Left ventricle myocardium superior (tissue), 1 donor: ENCODE measurements around the gene CALN1. TPM values are rescaled to one million over a fixed set of nuclear protein-coding genes. Genes with fewer than 3 reads are reported as not detected.

Experiments used
- ATAC-seq: fragments of 200-7000 bp; cut with Tn5 transposase; one replicate; pipeline ENCODE4 v1.9.1; 2020; ENCODE audit warnings: mild to moderate bottlenecking, moderate library complexity
- DNase-seq: peaks from one replicate; pipeline ENCODE4 v3.0.0-alpha.2; 2020
- intact Hi-C: fragments of 100-400 bp; cut with micrococcal nuclease; formaldehyde crosslinking; loops from one replicate; pipeline ENCODE4 v1.11.0; 2022
- total RNA-seq: library from RNA; stranded (reverse); fragmentation: NEBNext Ultra II Directional; extraction: Animal tissue kit (Norgen Biotek cat#: 25700); gene quantifications from one replicate; pipeline ENCODE4 v1.2.1, GENCODE V29; 2021
- donor health status: DM: no; HTN: yes; CAD: no; lungs with severe emphysema.

The CALN1 gene
- total RNA-seq, 1 donor from 2014 or later: not detected

DNA sequence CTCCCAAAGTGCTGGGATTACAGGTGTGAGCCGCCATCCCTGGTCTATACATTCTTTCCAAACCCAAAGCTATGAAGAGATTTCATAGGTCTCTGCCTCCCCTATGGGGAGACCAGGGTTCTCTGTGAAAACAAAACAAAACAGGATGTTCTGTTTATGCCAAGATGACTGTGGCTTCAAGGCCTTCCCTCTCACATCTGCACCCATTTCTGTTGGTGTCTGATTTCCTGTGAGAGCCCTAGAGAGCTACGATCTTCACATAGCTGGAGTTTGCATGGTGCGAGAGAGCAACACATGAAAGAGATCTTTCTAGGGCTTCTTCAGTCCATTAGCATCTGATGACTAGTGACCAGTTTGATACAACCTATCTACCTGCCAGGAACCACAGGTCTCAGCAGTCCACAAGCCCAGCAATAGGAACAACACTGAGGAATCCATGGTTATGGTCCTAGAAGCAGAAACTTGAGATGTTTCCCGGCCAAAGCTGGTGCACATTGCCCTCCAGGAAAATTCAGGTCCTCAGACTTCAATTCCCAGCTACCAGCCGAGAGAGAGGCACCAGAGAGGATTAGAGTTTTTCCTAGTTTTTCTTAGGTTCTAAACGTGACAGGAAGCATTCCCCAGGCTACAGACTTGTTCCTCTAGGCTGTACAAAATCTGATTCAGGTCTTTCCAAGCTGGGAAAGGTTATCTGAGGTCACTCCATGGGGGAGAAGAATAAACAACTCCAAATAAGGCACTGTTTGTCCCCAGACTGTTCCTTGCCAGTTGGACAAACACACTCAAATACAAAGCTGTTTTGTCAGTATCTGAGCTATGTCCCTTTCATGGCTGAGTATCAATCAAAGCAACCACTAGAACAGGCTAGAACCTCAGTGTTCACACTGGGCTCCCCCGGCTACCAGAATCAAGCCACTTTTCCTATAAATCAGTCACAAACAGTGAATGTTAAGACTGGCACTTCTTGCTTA lies 259.7 kb downstream of the CALN1 start:
- DNase-seq: no peak
- intact Hi-C loops: no loop called here
- peak; percentile 12 for ATAC-seq

DNA sequence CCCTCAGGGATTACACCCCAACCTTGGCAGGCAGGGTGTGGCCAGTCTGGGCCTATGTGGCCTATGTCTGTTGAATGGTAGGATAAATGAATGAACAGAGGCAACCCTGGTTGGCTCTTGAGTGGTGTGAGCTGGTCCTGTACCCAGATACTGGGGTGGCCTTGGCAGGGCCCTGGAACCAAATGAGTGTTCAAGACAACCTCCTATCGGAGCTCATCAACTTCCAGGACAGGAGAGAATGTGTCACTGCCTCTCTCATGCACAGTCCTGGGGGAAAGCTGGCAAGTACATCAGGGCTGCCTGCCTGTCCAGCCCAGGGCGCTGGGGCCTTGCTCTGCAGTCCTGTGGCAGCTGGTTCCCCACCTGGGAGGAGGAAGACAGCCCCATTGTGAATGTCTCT lies 271.6 kb downstream of the CALN1 start:
- ATAC-seq: no peak
- DNase-seq: no peak
- intact Hi-C loops: no loop called here

DNA sequence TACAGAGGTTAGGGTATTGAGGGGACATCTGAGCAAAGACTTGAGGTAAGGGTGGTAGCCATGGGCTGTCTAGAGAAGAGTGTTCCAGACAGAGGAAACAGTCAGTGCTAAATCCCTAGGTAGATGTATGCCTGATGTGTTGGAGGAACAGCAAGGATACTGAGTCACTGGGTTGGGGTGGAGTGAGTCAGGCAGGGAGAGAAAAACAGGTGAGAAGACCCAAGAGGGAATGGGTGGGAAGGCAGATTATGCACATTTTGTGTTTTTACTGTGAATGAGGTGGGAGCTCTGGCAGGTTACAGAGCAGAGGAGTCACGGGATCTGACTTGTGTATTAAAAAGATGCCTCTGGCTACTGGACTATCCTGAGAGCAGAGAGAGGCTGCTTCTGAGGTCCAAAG lies 285.0 kb downstream of the CALN1 start:
- no peak for ATAC-seq
- intact Hi-C loops: no loop called here

DNA sequence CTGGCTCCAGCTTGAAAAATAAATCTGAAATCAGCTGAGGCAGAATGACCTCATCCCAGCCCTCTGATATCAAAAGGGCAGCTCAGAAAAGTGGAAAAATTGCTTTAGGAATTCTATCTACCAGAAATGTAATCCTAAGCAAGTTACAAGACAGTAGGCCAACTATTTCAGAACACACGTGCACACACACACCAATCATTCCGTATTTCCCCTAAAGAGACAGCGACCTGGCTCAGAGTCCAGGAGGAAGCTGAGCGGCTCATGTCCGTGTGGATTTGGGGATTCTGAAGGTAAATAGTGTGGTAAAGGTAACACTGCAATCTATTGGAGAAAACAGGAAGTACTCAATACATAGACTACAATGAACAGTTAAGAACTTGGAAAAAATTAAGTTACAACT lies 288.2 kb downstream of the CALN1 start:
- intact Hi-C loops: no loop called here
- DNase-seq (no peak), ATAC-seq (no peak)

More for the DNA sequence above, 285.0 kb downstream of the CALN1 start:
- no peak for DNase-seq

DNA sequence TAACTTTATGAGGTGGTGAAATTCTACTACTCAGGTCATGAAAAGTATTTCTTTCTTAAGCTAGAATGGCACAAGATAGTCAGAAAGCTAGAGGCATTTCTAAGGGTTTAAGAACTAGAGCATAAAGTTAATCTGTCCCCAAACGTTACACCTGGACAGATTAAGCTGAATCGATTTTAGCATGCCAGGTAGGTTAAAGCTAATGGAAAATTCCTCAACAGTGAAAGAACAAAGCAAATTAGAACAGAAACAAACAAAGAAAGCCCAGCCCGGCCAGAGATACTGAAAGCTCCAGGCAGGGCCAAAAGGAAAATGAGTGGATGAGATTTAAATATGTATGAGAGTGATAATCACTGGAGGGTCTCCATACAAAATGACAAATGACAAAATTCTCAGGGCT lies 293.8 kb downstream of the CALN1 start:
- DNase-seq (no peak), ATAC-seq (no peak)
- intact Hi-C loops: no loop called here

DNA sequence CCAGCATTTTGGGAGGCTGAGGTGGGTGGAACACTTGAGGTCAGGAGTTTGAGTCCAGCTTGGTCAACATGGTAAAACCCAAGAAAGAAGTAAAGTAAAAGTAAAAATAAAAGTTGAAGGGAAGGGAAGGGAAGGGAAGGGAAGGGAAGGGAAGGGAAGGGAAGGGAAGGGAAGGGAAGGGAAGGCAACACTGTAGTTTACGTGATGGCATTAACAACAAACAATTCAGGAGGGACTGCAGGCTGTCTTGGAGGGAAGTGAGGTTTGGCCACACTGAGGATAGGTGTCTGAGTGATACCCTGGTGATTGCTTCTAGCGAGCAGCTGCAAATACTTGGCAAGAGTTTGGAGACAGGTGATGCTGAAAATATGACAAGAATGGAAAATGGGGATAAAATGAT lies 298.0 kb downstream of the CALN1 start:
- intact Hi-C loops: no loop called here
- no peak for DNase-seq
- ATAC-seq: no peak

DNA sequence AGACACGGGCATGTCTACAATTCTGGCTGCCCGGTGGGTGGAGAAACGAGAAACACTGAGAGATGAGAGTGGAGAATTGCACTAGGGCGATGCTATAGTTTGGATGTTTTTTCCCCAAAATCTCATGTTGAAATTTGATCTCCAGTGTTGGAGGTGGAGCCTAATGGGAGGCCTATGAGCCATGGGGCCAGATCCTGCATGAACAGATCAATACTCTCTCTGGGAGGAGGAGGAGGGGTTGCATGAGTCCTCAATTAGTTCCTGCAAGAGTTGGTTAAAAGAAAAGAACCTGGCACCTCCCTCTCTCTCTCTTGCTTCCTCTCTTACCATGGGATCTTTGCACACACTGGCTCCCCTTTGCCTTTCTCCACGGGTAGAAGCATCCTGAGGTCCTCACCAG lies 299.1 kb downstream of the CALN1 start:
- intact Hi-C loops: no loop called here
- DNase-seq: no peak
- no peak for ATAC-seq

DNA sequence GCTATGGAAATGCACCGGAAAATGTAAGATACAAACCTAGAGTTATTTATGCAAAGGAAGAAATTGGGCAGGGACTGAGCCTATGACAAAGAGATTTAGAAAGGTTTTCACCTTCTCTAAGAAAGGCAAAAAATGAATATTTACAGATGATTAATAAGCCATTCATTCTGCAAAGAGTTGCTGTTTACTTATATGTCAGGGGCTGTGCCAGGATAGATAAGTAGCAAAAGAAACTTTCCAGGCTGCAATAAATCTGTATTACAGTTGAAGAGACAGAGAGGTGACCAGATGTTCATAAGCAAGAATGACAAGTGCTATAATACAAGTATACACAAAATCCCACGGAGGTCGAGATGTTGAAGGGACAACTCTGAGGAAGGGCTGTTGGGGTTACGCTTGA lies 299.6 kb downstream of the CALN1 start:
- intact Hi-C loops: no loop called here
- no peak for ATAC-seq
- no peak for DNase-seq

DNA sequence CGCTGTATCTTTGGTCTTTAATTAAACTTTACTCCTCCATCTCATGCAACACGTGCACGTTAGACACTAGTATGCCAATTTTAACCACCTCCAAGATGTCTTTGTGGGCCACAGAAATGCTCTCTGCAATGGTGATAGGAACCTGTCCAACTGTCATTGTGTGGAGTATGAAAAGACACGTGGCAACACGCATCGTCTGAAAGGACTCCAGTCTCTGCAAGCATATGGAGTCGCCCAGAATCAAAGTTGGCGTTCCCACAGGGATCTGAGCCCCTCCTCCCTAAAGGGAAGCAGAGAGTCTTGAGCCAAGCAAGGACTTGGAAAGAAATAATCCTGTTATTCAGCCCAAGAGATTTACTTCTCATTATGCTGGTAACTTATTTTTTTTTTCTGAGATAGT lies 301.1 kb downstream of the CALN1 start:
- no peak for DNase-seq
- no peak for ATAC-seq

DNA sequence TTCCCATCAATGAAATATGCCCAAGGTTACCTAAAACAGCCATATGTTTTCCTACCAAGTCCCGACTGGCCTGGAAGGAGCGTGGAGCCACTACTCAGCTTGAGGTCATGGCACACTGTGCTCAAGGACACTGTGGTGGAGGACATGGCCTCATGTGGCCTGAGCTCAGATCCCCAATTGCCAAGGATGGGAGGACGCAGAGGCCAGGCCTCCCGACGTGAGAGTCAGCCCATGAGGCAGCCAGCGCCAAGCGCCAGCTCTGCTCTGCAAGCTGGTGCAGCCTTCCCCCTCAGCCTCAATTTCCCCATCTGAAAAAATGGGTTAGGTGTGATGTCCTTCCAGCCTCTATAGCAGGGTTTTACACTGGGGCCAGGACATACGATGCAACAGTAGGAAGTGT lies 302.6 kb downstream of the CALN1 start:
- DNase-seq (no peak), ATAC-seq (no peak)
- intact Hi-C loops: no loop called here

More for the DNA sequence above, 301.1 kb downstream of the CALN1 start:
- intact Hi-C loops: no loop called here

DNA sequence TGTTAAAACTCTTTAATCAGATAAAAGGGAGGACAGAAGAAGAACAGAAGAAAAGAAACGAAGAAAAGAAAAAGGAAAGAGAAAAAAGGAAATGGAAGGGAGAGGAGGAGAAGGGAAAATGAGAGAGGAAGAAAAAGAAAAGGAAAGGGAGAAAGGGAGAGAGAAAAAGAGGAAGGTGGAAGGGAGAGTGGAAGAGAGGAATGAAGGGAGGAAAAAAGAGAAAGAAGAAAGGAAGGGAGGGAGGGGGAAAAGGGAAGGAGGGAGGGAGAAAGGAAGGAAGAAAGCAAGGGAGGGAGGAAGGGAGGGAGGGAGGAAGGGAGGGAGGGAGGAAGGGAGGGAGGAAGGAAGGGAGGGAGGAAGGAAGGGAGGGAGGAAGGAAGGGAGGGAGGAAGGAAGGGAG lies 305.7 kb downstream of the CALN1 start:
- ATAC-seq (no peak), DNase-seq (no peak)
- intact Hi-C loops: no loop called here

DNA sequence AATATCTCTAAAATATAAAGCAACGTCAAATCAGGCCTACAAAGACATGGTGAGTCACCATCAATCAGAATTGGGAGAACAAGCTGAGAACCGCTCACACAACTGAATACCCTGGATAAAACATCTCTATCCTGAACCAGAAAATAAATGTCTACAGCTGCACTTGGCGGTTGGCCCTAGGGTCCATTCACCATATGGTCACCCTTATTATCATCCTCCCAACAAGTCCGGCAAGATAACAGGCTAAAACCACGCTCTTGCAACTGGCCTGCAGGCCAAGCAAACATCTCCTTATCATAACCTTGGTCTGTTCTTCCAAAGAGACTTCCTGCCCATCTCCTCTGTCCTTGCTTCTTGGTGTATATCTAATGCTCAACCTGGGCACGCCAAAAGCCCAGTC lies 310.7 kb downstream of the CALN1 start:
- DNase-seq (no peak), ATAC-seq (no peak)
- intact Hi-C loops: no loop called here

DNA sequence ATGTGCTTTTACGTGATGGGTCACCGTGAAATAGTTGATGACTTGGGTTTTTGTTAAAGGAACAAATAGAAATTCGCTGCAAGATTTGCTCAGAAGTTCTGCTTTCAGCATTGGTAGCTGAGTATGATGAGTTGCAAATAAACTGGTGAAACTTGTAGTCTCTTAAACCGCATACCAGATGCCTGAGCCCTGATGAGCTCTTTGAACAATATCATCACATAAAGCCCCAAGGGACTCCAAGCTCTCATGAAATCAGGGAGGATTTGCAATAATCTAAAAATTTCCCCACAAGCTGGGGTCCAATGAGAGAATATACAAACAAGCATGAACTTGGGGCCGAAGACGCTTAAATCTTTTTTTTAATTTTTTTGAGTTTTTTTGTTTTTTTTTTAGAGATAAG lies 312.4 kb downstream of the CALN1 start:
- intact Hi-C loops: no loop called here
- ATAC-seq (no peak), DNase-seq (no peak)

DNA sequence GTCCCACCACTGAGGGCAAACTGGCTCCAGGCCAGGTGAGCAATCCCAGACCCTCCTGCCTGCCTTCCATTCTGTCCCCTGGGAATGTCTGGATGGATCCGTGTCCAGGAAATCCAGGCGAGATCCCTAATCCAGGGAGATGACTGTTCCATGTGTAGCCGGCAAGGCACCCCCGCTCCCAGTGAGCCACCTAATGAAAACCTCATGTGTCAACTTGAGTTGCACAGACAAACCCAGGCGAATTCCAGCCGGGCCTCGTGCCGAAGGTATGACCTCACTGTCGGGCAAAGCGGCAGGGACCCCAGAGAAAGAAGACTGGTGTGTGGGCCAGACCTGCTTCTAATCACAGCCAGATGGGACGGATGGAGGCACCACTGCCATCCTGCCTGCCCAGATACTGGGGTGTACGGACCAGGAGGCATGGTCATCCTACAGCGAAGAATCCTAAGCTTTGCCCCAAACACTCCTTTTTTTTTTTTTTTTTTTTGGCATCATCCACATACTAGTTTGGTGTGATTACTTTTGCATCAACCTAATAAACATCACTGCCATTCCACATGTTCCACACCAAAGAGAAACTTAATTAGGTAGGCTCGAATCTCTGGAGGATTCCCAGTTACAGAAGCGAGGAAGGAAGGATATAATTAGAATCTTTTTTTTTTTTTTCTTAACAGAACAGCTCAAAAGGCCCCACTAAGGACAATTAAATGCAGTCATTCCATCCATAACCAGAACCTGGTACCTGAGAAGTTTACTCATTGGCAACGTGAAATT lies 313.1 kb downstream of the CALN1 start:
- no peak for ATAC-seq
- no peak for DNase-seq
- intact Hi-C loops: no loop called here

DNA sequence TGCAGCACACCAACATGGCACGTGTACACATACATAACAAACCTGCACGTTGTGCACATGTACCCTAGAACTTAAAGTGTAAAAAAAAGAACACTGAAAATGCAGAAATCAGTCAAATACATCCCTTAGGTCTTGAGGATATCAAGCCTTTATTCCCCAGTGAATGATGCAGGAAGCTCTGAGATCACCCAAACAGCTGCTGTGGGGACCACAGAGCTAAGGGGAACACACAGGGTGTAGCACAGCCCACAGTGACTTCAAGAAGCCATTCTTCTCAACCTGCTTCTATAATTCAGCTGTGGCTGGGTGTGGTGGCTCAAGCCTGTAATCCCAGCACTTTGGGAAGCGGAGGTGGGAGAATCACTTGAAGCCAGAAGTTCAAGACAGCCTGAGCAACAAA lies 314.9 kb downstream of the CALN1 start:
- no peak for DNase-seq
- no peak for ATAC-seq
- intact Hi-C loops: no loop called here

DNA sequence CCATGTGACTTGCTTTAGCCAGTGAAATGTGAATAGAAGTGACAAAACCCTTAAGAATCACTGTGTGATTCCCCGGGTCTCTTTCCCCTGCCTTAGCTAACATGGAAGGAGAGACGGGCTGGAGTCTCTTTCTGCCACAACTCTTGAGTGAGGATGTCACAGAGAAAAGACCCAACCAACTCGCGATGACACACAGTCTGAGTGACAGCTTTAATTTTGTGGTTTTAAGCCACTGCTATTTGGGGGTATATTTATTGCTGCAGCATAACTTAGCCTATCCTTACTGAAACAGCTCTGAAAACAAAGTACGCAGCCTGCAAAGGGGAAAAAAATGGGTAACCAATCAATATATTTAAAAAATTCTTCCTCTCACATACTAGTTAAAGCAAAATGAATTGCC lies 319.4 kb downstream of the CALN1 start:
- no peak for DNase-seq
- intact Hi-C loops: no loop called here
- ATAC-seq: no peak

DNA sequence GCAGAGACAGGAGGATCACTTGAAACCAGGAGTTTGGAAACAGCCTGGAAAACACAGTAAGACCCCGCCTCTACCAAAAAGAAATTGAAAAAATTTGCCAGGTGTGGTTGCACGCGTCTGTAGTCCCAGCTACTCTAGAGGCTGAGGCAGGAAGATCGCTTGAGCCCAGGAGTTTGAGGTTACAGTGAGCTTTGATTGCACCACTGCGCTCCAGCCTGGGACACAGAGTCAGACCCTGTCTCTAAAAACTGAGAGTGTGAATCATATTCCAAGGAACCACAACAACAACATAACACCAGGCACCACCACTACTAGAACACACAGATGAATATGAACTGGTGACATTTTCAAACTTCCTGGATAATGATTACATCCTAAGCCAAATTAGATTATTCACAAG lies 324.2 kb downstream of the CALN1 start:
- ATAC-seq (no peak), DNase-seq (no peak)
- intact Hi-C loops: no loop called here

DNA sequence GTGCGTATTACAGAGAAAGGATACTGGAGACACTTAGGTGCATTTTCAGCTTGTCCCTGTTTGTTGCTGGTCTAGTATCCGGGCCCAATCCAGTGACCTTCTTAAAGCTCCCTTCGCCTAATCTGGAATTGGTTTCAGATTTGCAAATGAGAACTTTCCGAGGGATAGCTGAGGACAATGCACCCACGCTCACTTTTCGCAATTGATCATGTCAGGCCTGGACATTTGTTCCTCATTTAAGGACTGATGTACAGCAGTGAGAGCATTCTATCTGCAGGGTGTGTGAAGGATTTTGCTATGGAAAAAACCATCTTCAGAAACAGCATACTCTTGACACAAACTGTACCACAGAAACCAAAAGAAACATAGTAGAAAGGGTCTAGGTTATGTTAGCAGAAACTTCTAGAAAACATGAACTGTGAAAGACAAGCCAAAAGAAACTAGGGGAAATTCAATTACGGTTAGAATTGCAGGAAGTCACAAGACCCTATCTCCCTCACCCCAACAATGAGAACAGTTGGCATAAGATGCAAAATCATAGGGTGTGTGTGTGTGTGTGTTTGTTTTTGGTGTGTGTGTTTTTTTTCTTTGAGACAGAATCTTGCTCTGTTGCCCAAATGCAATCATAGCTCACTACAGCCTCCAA lies 331.1 kb downstream of the CALN1 start:
- DNase-seq: no peak
- intact Hi-C loops: no loop called here

DNA sequence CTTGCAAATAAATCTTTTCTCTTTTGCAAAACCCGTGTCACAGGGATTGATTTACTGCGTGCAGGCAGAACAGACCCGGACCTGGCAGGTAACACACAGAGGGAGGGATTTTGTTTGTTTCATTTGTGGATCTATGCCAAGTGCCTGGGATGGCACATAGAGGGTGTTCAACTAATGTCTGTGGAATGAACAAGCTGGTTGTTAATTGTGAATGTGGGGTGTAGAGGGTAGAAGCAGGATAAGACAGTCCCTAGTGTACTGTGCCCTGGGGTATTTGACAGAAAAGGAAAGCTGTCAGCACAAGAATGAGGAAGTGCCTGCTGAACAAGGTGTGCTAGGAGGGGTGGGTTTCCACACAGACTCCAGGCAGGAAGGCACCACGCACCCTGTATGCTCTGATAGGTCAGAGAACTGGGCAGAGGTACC lies 331.8 kb downstream of the CALN1 start:
- intact Hi-C loops: no loop called here
- ATAC-seq: no peak

More for the DNA sequence above, 331.1 kb downstream of the CALN1 start:
- no peak for ATAC-seq

DNA sequence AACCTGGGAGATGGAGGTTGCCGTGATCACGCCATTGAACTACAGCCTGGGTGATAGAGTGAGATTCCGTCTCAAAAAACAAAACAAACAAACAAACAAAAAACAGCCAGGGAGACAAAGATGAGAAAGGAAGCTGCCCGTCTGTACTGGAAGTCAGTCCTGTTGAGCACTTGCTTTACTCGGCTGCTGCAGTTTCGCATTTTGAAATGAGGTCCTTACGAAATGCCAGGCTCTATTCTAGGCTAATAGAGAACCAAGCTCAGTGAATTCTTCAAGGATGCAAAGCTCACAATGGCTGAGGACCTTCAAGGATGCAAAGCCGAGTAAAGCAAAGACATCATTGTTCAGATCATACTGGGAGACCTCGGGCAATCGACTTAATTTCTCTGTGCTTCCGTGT lies 333.3 kb downstream of the CALN1 start:
- no peak for ATAC-seq
- no peak for DNase-seq
- intact Hi-C loops: no loop called here

More for the DNA sequence above, 331.8 kb downstream of the CALN1 start:
- DNase-seq: no peak
